Spleen (tissue), 7 donors: ENCODE measurements around the gene MARCHF7.

Experiments used
- POLR2A ChIP-seq, 3 donors: fragments of 450-650 bp; IDR thresholded peaks; one replicate each; pipeline ENCODE4 v1.5.1; 2017; ENCODE audit warnings: antibody characterized with exemption in 3 of 3, mild to moderate bottlenecking in 1 of 3
- POLR2AphosphoS5 ChIP-seq, 3 donors: sonication (generic); formaldehyde crosslinking; IDR thresholded peaks; one replicate each; pipeline ENCODE4 v1.5.1; 2017; ENCODE audit warnings: antibody characterized with exemption in 3 of 3
- TF ChIP-seq, protein P1 (sequence below), 11 experiments: fragments of 200-600 bp in 7 of 11; fragments of 450-650 bp in 4 of 11; sonication (generic) in 4 of 11; IDR thresholded peaks in 8 of 11; conservative IDR thresholded peaks in 3 of 11; 1 replicate in 7 of 11; 2 replicates in 4 of 11; pipeline versions ENCODE4 v1.4.0 to v1.8.0; 2016 to 2021; ENCODE audit warnings: antibody characterized with exemption in 11 of 11, inconsistent platforms in 4 of 11, mild to moderate bottlenecking in 1 of 11
- donor health status: DM: no; HTN: no; CAD: no; lungs with moderate emphysema.
- donor health status: DM: no; HTN: no; CAD: no.
- donor health status: DM: no; HTN: no; CAD: no.

DNA sequence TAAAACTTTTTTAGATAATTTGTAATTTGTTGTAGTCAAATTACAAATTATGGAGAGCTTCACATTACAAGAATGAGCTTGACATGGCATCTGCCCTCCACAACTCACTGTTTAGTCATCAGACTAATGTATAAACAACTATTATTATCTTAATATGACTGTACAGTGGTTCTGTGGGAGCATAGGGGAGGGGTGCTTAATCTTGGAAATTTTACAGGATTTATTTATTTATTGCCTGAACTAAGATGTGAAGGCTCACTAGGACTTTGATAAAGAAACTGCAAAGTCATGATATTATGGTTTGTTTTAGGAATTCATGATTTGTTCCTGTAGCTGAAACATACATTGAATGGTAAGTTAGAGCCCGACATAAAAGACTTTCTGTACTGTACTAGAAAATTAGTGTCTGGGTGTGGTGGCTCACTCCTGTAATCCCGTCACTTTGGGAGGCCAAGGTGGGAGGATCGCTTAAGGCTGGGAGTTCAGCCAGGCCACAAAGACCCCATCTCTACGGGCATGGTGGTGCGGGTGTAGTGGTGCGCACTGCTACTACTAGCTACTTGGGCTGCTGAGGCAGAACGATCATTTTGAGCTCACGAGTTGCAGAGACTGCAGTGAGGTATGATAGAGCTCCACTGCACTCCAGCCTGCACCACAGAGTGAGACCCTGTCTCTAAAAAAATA lies 2.1 kb downstream of the MARCHF7 start:
- TF ChIP-seq, protein P1, sequence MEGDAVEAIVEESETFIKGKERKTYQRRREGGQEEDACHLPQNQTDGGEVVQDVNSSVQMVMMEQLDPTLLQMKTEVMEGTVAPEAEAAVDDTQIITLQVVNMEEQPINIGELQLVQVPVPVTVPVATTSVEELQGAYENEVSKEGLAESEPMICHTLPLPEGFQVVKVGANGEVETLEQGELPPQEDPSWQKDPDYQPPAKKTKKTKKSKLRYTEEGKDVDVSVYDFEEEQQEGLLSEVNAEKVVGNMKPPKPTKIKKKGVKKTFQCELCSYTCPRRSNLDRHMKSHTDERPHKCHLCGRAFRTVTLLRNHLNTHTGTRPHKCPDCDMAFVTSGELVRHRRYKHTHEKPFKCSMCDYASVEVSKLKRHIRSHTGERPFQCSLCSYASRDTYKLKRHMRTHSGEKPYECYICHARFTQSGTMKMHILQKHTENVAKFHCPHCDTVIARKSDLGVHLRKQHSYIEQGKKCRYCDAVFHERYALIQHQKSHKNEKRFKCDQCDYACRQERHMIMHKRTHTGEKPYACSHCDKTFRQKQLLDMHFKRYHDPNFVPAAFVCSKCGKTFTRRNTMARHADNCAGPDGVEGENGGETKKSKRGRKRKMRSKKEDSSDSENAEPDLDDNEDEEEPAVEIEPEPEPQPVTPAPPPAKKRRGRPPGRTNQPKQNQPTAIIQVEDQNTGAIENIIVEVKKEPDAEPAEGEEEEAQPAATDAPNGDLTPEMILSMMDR (IDR thresholded peaks at IDR 0.05 in 8 of 11, conservative IDR thresholded peaks at IDR 0.05 in 3 of 11), result no peak
- TF ChIP-seq POLR2AphosphoS5 (IDR thresholded peaks at IDR 0.05) (no peak), POLR2A (IDR thresholded peaks at IDR 0.05) (no peak)
